ENCODE measurements around the gene COL5A1.

DNA sequence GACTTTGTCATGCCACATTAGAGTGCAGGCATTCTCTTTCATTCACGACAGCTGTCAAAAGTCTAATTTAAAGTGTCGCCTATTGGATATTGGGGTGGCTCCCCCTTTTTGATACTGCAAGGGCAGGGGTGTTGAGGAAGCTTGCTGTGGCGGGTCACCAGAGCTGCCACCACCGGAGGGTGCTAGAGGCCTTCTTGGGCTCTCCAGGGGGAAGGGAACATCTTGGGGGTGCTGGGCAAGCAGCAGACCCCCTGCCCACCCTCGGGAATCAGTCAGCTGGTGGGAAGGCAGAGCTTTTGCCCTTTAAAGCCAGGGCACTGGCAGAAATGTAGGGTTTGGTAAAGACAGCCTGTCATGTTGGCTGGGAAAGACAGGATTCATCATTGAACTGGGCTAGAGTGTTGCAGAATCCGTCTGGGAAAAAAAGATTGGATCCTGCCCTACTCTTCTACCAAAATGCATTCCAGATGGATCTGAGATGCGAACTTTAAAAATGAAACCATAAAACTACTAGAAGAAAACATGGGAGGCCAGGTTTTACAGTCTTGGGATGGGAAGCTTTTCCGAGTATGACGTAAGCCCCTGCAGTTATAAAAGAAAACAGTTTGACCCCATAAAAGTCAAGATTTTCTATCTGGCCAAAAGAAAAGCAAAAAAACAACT is 22.3 kb downstream of the COL5A1 start:
- TF ChIP-seq, protein P1, sequence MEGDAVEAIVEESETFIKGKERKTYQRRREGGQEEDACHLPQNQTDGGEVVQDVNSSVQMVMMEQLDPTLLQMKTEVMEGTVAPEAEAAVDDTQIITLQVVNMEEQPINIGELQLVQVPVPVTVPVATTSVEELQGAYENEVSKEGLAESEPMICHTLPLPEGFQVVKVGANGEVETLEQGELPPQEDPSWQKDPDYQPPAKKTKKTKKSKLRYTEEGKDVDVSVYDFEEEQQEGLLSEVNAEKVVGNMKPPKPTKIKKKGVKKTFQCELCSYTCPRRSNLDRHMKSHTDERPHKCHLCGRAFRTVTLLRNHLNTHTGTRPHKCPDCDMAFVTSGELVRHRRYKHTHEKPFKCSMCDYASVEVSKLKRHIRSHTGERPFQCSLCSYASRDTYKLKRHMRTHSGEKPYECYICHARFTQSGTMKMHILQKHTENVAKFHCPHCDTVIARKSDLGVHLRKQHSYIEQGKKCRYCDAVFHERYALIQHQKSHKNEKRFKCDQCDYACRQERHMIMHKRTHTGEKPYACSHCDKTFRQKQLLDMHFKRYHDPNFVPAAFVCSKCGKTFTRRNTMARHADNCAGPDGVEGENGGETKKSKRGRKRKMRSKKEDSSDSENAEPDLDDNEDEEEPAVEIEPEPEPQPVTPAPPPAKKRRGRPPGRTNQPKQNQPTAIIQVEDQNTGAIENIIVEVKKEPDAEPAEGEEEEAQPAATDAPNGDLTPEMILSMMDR (IDR thresholded peaks at IDR 0.05): no peak
- no peak for TF ChIP-seq POLR2A (IDR thresholded peaks at IDR 0.05)

Data from Peyer's patch (tissue), 4 donors.